Activated B cell treated with CpG ODN at 0.5 μM for 24 hours (primary cell): ENCODE data around the gene EPB41L4A. TPM values are rescaled to one million over a fixed set of nuclear protein-coding genes. Genes with fewer than 3 reads are reported as not detected.

Experiments used
- ATAC-seq: fragments of 200-7000 bp; cut with Tn5 transposase; one replicate; pipeline ENCODE4 v1.10.0; 2021; ENCODE audit warnings: low read depth, mild to moderate bottlenecking, moderate library complexity
- CTCF ChIA-PET: fragments of 350-600 bp; sonication (Branson Sonifier 250); formaldehyde crosslinking; loops from one replicate; lab custom pipeline; 2021; ENCODE audit warnings: antibody characterized with exemption; lab: Charles Lee
- POLR2A ChIA-PET: fragments of 350-600 bp; sonication (Branson Sonifier 250); formaldehyde crosslinking; loops from one replicate; lab custom pipeline; 2021; ENCODE audit warnings: antibody characterized with exemption; lab: Charles Lee
- DNase-seq: peaks from one replicate; pipeline ENCODE4 v3.0.0; 2022
- H3K27ac Mint-ChIP-seq: one replicate; pipeline ENCODE4 v1.8.0; 2020; ENCODE audit warnings: mixed read lengths
- H3K27me3 Mint-ChIP-seq: one replicate; pipeline ENCODE4 v1.8.0; 2021; ENCODE audit warnings: mixed read lengths
- H3K36me3 Mint-ChIP-seq: one replicate; pipeline ENCODE4 v1.8.0; 2021; ENCODE audit warnings: low read depth, mixed read lengths
- H3K4me1 Mint-ChIP-seq: one replicate; pipeline ENCODE4 v1.8.0; 2021; ENCODE audit warnings: mixed read lengths
- H3K4me3 Mint-ChIP-seq: one replicate; pipeline ENCODE4 v1.8.0; 2020; ENCODE audit warnings: mild to moderate bottlenecking, mixed read lengths
- H3K9me3 Mint-ChIP-seq: one replicate; pipeline ENCODE4 v1.8.0; 2020; ENCODE audit warnings: mixed read lengths
- CTCF ChIP-seq: fragments of 200-600 bp; IDR thresholded peaks from one replicate; pipeline ENCODE4 v1.8.0; 2022; ENCODE audit warnings: antibody characterized with exemption, mild to moderate bottlenecking
- intact Hi-C: fragments of 100-400 bp; cut with micrococcal nuclease; formaldehyde crosslinking; loops from one replicate; pipeline ENCODE4 v1.15.1; 2024
- total RNA-seq: library from RNA; stranded (reverse); gene quantifications from 2 replicates; pipeline ENCODE4 v1.2.3, GENCODE V29; 2022

EPB41L4A gene
- total RNA-seq, 1 donor from 2014 or later: 7.1 TPM

- Mint-ChIP-seq H3K27ac (no peak overlapping the region), H3K9me3 (no peaks in the 10 kb centered on the region), H3K27me3 (peaks cover 5% of the 10 kb centered on the region), H3K4me1 (peaks cover 5% of the 10 kb centered on the region), H3K36me3 (no peaks in the 10 kb centered on the region), H3K4me3 (no peak overlapping the region)
- no peak for ATAC-seq
- ChIA-PET POLR2A (no interaction called here), CTCF (interaction anchor here (1.0 kb wide), 1 partner anchor 9 kb away, joined by 4 read pairs; no protein-coding TSS in a partner anchor)
- intact Hi-C loops: no loop called here
- TF ChIP-seq CTCF: no peak
- DNase-seq: no peak
These were observed 7.2 kb downstream of the EPB41L4A start for GRCh38 chr5:112411903-112412302.

- CTCF ChIA-PET: interaction anchor here (1.4 kb wide), 1 partner anchor 12 kb away, joined by 8 read pairs; the partner anchor contains the start of gene EPB41L4A
- DNase-seq (no peak), ATAC-seq (no peak)
- Mint-ChIP-seq H3K9me3 (no peaks in the 10 kb centered on the region), H3K4me3 (no peak overlapping the region), H3K27me3 (peaks cover 5% of the 10 kb centered on the region), H3K27ac (no peak overlapping the region), H3K4me1 (peaks cover 8% of the 10 kb centered on the region), H3K36me3 (no peaks in the 10 kb centered on the region)
- TF ChIP-seq CTCF: no peak
- intact Hi-C loops: no loop called here
- POLR2A ChIA-PET: no interaction called here
These were observed 11.4 kb downstream of the EPB41L4A start for GRCh38 chr5:112407666-112408065.

GRCh38 chr5:112407240-112407639 lies 11.8 kb downstream of the EPB41L4A start:
- Mint-ChIP-seq H3K27me3 (peaks cover 5% of the 10 kb centered on the region), H3K4me3 (no peak overlapping the region), H3K27ac (no peak overlapping the region), H3K9me3 (no peaks in the 10 kb centered on the region), H3K4me1 (peaks cover 8% of the 10 kb centered on the region), H3K36me3 (no peaks in the 10 kb centered on the region)
- TF ChIP-seq CTCF: no peak
- ChIA-PET CTCF (interaction anchor here (1.4 kb wide), 1 partner anchor 12 kb away, joined by 8 read pairs; the partner anchor contains the start of gene EPB41L4A), POLR2A (no interaction called here)
- ATAC-seq: no peak
- no peak for DNase-seq
- intact Hi-C loops: no loop called here

GRCh38 chr5:112403069-112403468 lies 16.0 kb downstream of the EPB41L4A start:
- H3K36me3 Mint-ChIP-seq: no peaks in the 10 kb centered on the region
- no peaks in the 10 kb centered on the region for H3K9me3 Mint-ChIP-seq
- TF ChIP-seq CTCF: no peak
- peaks cover 3% of the 10 kb centered on the region for H3K4me1 Mint-ChIP-seq
- ATAC-seq (no peak), DNase-seq (no peak)
- H3K27me3 Mint-ChIP-seq: peaks cover 5% of the 10 kb centered on the region
- H3K4me3 Mint-ChIP-seq: no peak overlapping the region
- intact Hi-C loops: no loop called here
- H3K27ac Mint-ChIP-seq: no peak overlapping the region
- POLR2A ChIA-PET: no interaction called here
- CTCF ChIA-PET: interaction anchor here (1.9 kb wide), 1 partner anchor 17 kb away, joined by 9 read pairs; no protein-coding TSS in a partner anchor

- intact Hi-C loops: no loop called here
- CTCF ChIA-PET: no interaction called here
- H3K36me3 Mint-ChIP-seq: no peaks in the 10 kb centered on the region
These were observed 17.2 kb downstream of the EPB41L4A start for GRCh38 chr5:112401924-112402323.

More at GRCh38 chr5:112401924-112402323, 17.2 kb downstream of the EPB41L4A start:
- no peak for TF ChIP-seq CTCF
- Mint-ChIP-seq H3K9me3 (no peaks in the 10 kb centered on the region), H3K4me3 (no peak overlapping the region), H3K27me3 (peaks cover 3% of the 10 kb centered on the region), H3K4me1 (peaks cover 3% of the 10 kb centered on the region), H3K27ac (no peak overlapping the region)
- no peak for ATAC-seq
- POLR2A ChIA-PET: no interaction called here
- DNase-seq: no peak
